Prostate gland (tissue), 2 donors: ENCODE measurements around the gene ZBTB8B. TPM values are rescaled to one million over a fixed set of nuclear protein-coding genes. Genes with fewer than 3 reads are reported as not detected.
"Not testable (repeated sequence)": the region's sequence is repeated elsewhere in the genome, so short reads cannot be mapped to it uniquely, and the experiment has no call there.

Source experiments
- DNase-seq: peaks from one replicate; pipeline ENCODE4 v3.0.0-alpha.2; 2019; ENCODE audit warnings: low spot score
- H3K27ac ChIP-seq, 2 donors: fragments of 200-600 bp; sonication (generic); 2 replicates each; pipeline ENCODE4 v1.5.1; 2017 to 2019
- H3K27me3 ChIP-seq: fragments of 200-600 bp; sonication (generic); replicated peaks from 2 replicates; pipeline ENCODE4 v1.5.1; 2019; ENCODE audit not compliant: insufficient read depth
- H3K36me3 ChIP-seq, 2 donors: fragments of 200-600 bp; sonication (generic); 1 replicate in 1 of 2; 2 replicates in 1 of 2; pipeline versions ENCODE4 v1.5.1 to v1.8.1; 2017 to 2019
- H3K4me1 ChIP-seq: fragments of 200-600 bp; sonication (generic); replicated peaks from 2 replicates; pipeline ENCODE4 v1.5.1; 2019
- H3K4me3 ChIP-seq, 2 donors: fragments of 200-600 bp; sonication (generic); 2 replicates each; pipeline ENCODE4 v1.5.1; 2017 to 2019
- H3K9me3 ChIP-seq: fragments of 200-600 bp; sonication (generic); 2 replicates; pipeline ENCODE4 v1.5.1; 2017
- CTCF ChIP-seq, 4 experiments: fragments of 200-600 bp in 2 of 4; fragments of 450-650 bp in 2 of 4; sonication (generic) in 2 of 4; IDR thresholded peaks; 1 replicate in 3 of 4; 2 replicates in 1 of 4; pipeline ENCODE4 v1.5.1; 2016 to 2019; ENCODE audit warnings: antibody characterized with exemption in 4 of 4, mild to moderate bottlenecking in 2 of 4, moderate library complexity in 2 of 4
- POLR2A ChIP-seq: fragments of 450-650 bp; IDR thresholded peaks from one replicate; pipeline ENCODE4 v1.6.1; 2016; ENCODE audit warnings: antibody characterized with exemption, mild to moderate bottlenecking
- POLR2AphosphoS5 ChIP-seq: sonication (generic); formaldehyde crosslinking; IDR thresholded peaks from one replicate; pipeline ENCODE4 v1.6.1; 2017; ENCODE audit warnings: antibody characterized with exemption
- WGBS: methylation state at CpG from one replicate; pipeline ENCODE4 v1.1.5; 2018; 5-methylcytosine and 5-hydroxymethylcytosine counted together
- intact Hi-C: fragments of 100-400 bp; cut with DNase I; formaldehyde crosslinking; loops from one replicate; pipeline ENCODE4 v1.14.2; 2022
- total RNA-seq, 2 donors: library from RNA; depleted of rRNA; stranded (reverse); fragments of >200 nt; gene quantifications; one replicate each; pipeline ENCODE4 v1.1.0, GENCODE V29; 2016

Gene ZBTB8B
- total RNA-seq, 2 donors from 2014 or later = 0.18 to 0.45 TPM

- no peaks in the 10 kb centered on the region for H3K4me1 ChIP-seq
- H3K27ac ChIP-seq = no peak overlapping the region
- H3K4me3 ChIP-seq = no peak overlapping the region
- no peaks in the 10 kb centered on the region for H3K9me3 ChIP-seq
- intact Hi-C loops = no loop called here
- 71% methylated on average over 4 of the region's 4 CpGs for WGBS
- TF ChIP-seq POLR2A (no peak), CTCF (IDR thresholded peaks at IDR 0.05) (no peak), POLR2AphosphoS5 (no peak)
- no peaks in the 10 kb centered on the region for H3K27me3 ChIP-seq
- no peak for DNase-seq
- no peaks in the 10 kb centered on the region for H3K36me3 ChIP-seq
Measured at GRCh38 chr1:32431736-32432400, 33.0 kb upstream of the ZBTB8B start.

GRCh38 chr1:32438136-32438535 lies 26.7 kb upstream of the ZBTB8B start:
- Histone ChIP-seq H3K4me3 (no peak overlapping the region), H3K4me1 (no peaks in the 10 kb centered on the region), H3K27me3 (no peaks in the 10 kb centered on the region), H3K9me3 (no peaks in the 10 kb centered on the region), H3K27ac (no peak overlapping the region), H3K36me3 (no peaks in the 10 kb centered on the region)
- no peak for TF ChIP-seq CTCF (IDR thresholded peaks at IDR 0.05)
- no peak for TF ChIP-seq POLR2AphosphoS5
- TF ChIP-seq POLR2A = no peak
- intact Hi-C loops = no loop called here
- no peak for DNase-seq
- WGBS = 32% methylated on average over 1 of the region's 1 CpG

- DNase-seq, H3K27me3 ChIP-seq, H3K9me3 ChIP-seq, H3K4me1 ChIP-seq, H3K27ac ChIP-seq, H3K36me3 ChIP-seq, H3K4me3 ChIP-seq, intact Hi-C loops: not testable (repeated sequence)
- WGBS = 93% methylated on average over 4 of the region's 4 CpGs
Measured at GRCh38 chr1:32438777-32439176, 26.1 kb upstream of the ZBTB8B start.

GRCh38 chr1:32441467-32441866 lies 23.4 kb upstream of the ZBTB8B start:
- intact Hi-C loops, H3K9me3 ChIP-seq, H3K27ac ChIP-seq, H3K36me3 ChIP-seq, H3K4me1 ChIP-seq, H3K27me3 ChIP-seq, H3K4me3 ChIP-seq, DNase-seq: not testable (repeated sequence)
- WGBS = 93% methylated on average over 10 of the region's 10 CpGs

- DNase-seq = no peak
- Histone ChIP-seq H3K4me1 (no peaks in the 10 kb centered on the region), H3K36me3 (no peaks in the 10 kb centered on the region), H3K27ac (no peak overlapping the region), H3K27me3 (no peaks in the 10 kb centered on the region), H3K9me3 (peaks cover 3% of the 10 kb centered on the region), H3K4me3 (no peak overlapping the region)
- WGBS = 34% methylated on average over 13 of the region's 13 CpGs
- TF ChIP-seq POLR2AphosphoS5 (no peak), CTCF (IDR thresholded peaks at IDR 0.05) (no peak), POLR2A (no peak)
- intact Hi-C loops = no loop called here
Measured at GRCh38 chr1:32447469-32448185, 17.2 kb upstream of the ZBTB8B start.

GRCh38 chr1:32448186-32448772 lies 16.6 kb upstream of the ZBTB8B start:
- WGBS = 37% methylated on average over 12 of the region's 12 CpGs
- intact Hi-C loops, H3K9me3 ChIP-seq, H3K4me3 ChIP-seq, H3K4me1 ChIP-seq, H3K36me3 ChIP-seq, H3K27ac ChIP-seq, H3K27me3 ChIP-seq: not testable (repeated sequence)
- DNase-seq = peak; percentile 73
- TF ChIP-seq POLR2AphosphoS5 (peak; percentile 35), CTCF (IDR thresholded peaks at IDR 0.05) (peak; percentile 28 to 82 (median 68))
